HG03354 (cell line): Measurements from ENCODE around the gene SUPT20HL2.
"Not testable (repeated sequence)": the region's sequence is repeated elsewhere in the genome, so short reads cannot be mapped to it uniquely, and the experiment has no call there.

Source experiments
- ATAC-seq: cut with Tn5 transposase; IDR thresholded peaks from one replicate; pipeline ENCODE4 v1.9.1; 2021; ENCODE audit warnings: mild to moderate bottlenecking; ENCODE audit not compliant: unreplicated experiment, poor library complexity, severe bottlenecking

SUPT20HL2 gene

DNA sequence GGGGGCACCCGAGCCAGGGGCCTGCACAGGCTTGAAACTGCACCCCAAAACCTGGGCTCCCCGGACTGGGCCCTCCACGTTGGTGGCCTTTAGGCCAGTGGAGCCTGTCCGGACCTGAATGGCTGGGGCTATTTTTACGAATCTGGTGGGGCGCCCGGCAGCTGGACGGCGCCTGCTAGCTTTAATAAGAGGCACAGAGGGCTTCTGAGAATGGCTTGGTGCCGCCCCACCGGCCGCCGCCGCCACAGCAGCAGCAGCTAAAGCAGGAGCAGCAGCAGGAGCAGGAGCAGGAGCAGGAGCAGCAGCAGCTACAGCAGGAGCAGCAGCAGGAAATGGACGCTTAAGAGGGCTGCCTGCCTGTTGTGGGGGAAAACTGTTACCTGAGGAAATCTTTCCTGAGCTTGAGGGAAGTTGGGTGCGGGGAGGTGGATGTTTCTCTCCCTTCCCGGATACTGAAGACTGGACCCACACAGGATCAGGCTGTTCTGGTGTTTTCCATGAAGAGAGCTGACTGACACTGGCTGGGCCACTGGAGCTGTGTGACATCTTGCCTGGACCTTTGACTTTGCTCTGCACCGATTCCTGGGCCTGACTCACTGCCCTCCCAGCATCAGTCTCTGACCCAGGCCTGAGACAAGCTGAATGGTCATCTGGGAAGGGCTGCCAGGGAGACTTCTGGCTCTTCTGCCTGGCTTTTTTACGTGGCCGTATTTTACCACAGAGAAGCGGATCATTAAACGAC is 2.2 kb downstream of the SUPT20HL2 start:
- ATAC-seq: not testable (repeated sequence)

GRCh38 chrX:24310916-24311315 is 3.0 kb downstream of the SUPT20HL2 start:
- not testable (repeated sequence) for ATAC-seq

GRCh38 chrX:24309580-24310374 is 4.1 kb downstream of the SUPT20HL2 start:
- ATAC-seq: not testable (repeated sequence)

DNA sequence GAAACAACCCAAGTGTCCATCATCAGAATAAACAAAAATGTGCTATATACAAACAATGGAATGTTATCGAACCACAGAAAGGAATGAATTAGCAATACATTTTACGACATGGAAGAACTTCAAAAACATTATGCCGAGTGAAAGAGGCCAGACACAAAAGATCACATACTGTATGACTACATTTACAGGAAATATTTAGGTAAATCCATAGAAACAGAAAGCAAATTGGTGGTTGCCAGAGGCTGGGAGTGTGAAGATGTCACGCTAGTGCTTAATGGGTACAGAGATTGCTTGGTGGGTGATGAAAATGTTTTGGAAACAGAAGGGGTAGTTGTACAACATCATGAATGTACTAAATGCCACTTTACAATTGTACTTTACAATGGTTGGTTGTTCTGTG is 5.1 kb downstream of the SUPT20HL2 start:
- ATAC-seq: not testable (repeated sequence)

DNA sequence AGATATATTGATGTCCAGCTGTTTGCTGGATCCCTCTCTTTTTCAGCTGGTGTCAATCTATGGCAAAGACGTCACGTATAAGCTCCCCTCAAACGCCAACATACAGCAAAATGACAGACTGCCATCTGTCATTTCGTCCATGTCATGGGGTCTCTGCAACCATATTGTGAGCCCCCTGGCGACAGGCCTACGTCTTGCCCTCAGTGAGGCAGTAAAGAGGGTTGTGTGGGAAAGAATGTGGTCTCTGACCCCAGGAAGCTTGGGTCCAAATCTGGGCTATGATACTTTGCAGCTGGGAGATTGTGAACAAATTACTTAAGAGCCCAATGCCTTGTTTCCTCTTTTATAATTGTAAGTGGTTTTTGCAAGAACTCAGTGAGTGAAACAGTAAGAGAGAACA is 7.4 kb downstream of the SUPT20HL2 start:
- no peak for ATAC-seq

DNA sequence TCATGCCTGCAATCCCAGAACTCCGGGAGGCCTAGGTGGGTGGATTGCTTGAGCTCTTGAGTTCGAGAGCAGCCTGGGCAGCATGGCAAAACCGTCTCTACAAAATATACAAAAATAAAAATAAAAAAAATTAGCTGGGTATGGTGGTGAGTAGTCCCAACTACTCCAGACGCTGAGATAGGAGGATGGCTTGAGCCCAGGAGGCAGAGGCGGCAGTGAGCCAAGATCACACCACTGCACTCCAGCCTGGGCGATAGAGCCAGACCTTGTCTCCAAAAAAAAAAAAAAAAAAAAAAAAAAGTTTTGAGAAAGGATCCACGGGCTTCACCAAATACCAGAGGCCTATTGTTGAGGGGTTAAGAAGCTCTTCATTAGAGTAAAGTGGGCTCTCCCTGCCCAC is 8.0 kb downstream of the SUPT20HL2 start:
- ATAC-seq: no peak

DNA sequence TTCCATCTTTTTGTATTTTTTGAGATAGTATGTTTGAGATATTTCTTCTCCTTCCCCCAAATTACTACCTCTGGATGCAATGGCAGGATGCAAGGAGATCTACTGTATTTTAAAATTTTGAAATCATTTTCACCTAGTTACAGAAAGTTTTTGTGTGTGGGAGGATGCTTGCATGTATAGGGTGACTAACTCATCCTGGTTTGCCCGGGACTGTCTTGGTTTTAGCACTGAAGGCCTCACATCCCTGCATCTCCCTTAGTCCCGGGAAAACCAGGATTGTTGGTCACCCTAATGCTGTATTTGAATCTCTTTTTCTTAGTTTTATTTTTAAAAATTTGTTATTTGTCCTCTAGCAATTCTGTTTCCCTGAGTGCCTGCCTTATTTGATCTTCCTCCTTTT is 12.1 kb downstream of the SUPT20HL2 start:
- ATAC-seq: no peak

GRCh38 chrX:24301060-24301459 is 12.8 kb downstream of the SUPT20HL2 start:
- no peak for ATAC-seq

DNA sequence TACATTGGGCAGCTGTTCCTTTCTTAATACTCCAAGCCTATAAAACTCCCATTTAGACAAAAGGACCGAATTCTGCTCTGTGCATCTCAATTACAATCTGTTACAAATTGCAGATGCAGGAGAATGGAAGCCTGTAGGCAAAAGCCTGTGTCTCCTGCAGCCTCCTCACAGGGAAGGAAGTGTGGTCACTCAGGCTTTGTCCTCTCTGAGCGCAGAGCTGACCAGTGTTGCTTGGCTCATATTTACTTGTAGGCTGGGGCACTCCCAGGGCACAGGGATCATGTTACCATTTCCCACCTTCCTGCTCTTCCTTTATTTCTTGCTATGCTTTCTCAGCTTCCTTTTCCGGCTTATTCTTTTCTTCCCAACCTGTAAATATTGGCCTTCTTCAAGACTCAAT is 15.7 kb downstream of the SUPT20HL2 start:
- ATAC-seq: no peak

DNA sequence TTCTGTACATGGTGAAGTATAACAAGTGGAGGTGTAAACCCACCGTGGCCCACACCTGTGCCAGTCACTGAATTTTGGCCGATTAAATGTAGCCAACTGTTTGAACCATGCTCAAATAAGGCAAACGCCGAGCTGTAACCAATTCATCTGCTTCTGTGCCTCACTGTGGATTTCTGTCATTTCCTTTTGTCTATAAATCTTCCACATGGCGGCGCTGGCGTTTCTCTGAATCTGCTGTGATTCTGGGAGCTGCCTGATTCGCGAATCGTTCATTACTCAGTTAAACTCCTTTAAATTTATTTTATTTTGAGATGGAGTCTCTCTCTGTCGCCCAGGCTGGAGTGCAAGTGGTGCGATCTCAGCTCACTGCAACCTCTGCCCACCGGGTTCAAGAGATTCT is 19.2 kb downstream of the SUPT20HL2 start:
- ATAC-seq: no peak

DNA sequence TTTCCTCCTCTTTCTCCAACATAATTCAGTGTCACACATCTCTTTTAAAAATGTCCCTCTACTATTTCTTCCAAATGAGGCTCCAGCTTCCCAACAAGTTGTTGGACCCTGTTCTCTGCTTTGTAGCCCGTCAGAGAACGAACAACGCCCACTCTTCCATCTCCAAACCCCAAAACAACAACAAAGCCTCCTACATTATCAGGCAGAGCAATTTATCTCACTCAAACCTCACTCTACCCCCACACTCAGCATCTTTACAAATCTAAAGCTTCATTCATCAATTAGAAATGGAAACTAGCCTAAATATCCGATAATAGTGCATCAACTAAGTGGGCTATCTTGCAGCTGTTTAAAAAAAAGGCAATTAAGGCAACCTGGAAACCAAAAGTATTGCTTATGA is 20.5 kb downstream of the SUPT20HL2 start:
- ATAC-seq: no peak

GRCh38 chrX:24292353-24292752 is 21.5 kb downstream of the SUPT20HL2 start:
- no peak for ATAC-seq

DNA sequence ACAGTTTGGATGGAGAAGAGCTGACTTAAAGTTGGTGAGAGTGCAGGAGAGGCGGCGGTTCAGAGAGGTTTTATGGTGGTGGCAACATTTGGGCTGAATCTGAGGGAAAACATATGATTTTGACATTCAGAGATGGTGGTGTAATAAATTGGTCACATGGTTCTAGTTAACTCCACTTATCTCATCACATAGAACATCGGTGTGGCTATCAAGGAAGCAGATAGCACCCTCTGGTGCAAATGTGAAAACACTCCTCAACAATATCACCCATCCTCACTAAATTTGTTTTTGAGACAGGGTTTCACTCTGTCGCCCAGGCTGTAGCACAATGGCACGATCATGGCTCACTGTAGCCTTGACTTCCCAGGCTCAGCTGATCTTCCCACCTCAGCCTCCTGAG is 28.8 kb downstream of the SUPT20HL2 start:
- ATAC-seq: no peak

DNA sequence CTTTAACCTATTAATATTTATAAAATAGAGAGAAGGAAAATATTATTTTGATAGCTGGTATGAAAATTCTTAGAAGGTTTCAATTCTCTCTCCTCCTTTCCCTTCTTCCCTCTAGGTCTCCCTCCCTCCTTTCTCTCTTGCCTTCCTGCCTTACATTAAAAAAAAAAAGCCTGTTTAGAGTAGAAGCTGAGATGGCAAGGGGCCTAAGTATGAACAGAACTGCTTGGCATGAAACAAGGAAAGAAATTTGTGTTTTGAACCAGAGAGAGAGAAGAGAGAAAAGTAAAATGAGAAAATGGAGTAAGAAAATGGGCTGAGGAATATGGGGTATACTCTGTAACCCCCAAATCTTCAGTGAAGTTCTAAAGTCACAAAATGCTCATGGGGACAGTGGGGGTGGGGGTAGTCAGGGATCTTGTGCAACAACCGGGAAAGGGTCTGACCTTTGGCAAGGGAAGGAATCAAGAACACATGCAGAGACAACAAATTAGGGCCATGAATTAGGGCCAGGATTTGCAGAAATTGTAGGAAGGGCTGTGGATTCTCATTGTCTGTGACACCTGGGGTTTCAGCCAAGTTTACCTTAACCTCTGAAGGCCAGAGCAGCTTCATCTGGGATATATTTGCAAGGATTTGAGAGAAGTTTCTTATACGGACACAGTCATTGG is 30.6 kb downstream of the SUPT20HL2 start:
- ATAC-seq: no peak

DNA sequence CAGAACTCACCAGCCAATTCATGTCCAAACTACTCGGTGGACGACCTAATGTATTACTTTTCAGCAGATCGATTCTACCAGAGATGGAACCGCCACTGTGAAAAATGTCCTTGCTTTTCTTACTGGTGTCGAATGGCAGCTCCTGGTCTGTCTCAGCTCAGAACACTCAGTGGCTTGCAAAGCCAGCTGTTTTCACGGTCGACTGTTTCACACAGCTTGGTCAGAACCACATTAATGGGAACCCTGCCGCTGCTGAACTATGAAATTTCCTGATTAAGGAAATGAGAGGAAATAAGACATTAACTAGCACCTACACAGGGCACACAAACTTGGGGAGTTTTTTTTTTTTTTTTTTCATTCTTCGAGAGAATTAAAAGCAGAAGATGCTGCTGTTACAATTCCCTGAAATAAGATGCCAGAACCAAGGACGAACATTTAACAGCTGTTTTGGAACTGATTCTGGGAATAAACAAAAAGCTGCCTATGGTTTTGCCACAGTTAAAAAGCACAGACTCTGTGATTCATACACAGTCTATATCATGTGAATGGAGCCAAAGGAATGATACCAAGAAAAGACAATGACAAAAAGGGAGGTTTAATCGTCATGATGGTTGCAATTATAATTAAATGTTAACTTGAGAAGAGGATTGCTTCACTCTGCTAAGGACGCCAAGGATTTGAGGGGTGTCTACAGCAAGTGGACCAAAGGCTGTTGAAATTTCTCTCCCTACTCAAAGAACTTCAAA is 31.3 kb downstream of the SUPT20HL2 start:
- ATAC-seq: no peak

DNA sequence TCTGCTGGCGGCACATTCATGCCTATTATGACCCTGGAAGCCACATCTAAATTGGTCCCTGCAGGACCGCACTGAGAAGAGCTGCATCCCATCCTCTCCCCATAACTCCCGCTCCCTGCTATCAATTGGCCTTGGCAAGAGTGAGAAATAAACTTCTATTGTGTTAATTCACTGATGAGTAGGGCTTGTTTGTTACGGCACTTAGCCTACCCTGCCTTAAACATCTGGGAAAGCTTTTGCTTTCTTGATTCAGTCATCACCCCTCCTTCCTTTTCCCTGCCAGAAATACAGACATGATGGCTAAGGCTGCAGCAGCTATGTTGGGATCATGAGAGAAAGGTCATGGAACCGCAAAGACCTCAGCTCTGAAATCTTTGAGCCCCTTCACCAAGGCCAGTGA is 36.5 kb downstream of the SUPT20HL2 start:
- ATAC-seq: no peak

GRCh38 chrX:24276015-24276414 is 37.9 kb downstream of the SUPT20HL2 start:
- no peak for ATAC-seq

- no peak for ATAC-seq
Observed at GRCh38 chrX:24271262-24271661, 42.6 kb downstream of the SUPT20HL2 start.

GRCh38 chrX:24268786-24269185 is 45.1 kb downstream of the SUPT20HL2 start:
- no peak for ATAC-seq

GRCh38 chrX:24266996-24267395 is 46.9 kb downstream of the SUPT20HL2 start:
- no peak for ATAC-seq
